MM.1S (cell line): ENCODE results near the gene RAB20.

Source experiments
- DNase-seq: peaks from one replicate; pipeline ENCODE4 v3.0.0-alpha.2; 2015
- H2AFZ ChIP-seq: fragments of 300-600 bp; sonication (generic); 2 replicates; pipeline ENCODE4 v1.6.0; 2016; ENCODE audit warnings: antibody characterized with exemption, low read length
- H3F3A ChIP-seq: fragments of 300-600 bp; sonication (generic); 2 replicates; pipeline ENCODE4 v1.6.1; 2016; ENCODE audit warnings: mild to moderate bottlenecking, antibody characterized with exemption, low read length, moderate library complexity, mixed read lengths; ENCODE audit not compliant: insufficient read depth
- H3K27ac ChIP-seq: fragments of 300-600 bp; sonication (generic); 2 replicates; pipeline ENCODE4 v1.5.1; 2016; ENCODE audit warnings: mild to moderate bottlenecking, low read length
- H3K27me3 ChIP-seq: fragments of 300-600 bp; sonication (generic); replicated peaks from 2 replicates; pipeline ENCODE4 v1.6.0; 2016; ENCODE audit warnings: low read length; ENCODE audit not compliant: insufficient read depth
- H3K36me3 ChIP-seq: fragments of 300-600 bp; sonication (generic); replicated peaks from 2 replicates; pipeline ENCODE4 v1.6.1; 2016; ENCODE audit warnings: mild to moderate bottlenecking, low read length, mixed read lengths; ENCODE audit not compliant: insufficient read depth
- H3K4me1 ChIP-seq: fragments of 300-600 bp; sonication (generic); 2 replicates; pipeline ENCODE4 v1.6.1; 2016; ENCODE audit warnings: low read length, mixed read lengths
- H3K4me2 ChIP-seq: fragments of 300-600 bp; sonication (generic); 2 replicates; pipeline ENCODE4 v1.6.0; 2016; ENCODE audit warnings: low read depth, low read length
- H3K4me3 ChIP-seq: fragments of 300-600 bp; sonication (generic); 2 replicates; pipeline ENCODE4 v1.5.1; 2016; ENCODE audit warnings: low read length, mixed read lengths
- H3K79me2 ChIP-seq: fragments of 300-600 bp; sonication (generic); 2 replicates; pipeline ENCODE4 v1.6.1; 2016; ENCODE audit warnings: mixed run types, low read length, mixed read lengths
- H3K9ac ChIP-seq: fragments of 300-600 bp; sonication (generic); 2 replicates; pipeline ENCODE4 v1.6.1; 2016; ENCODE audit warnings: low read length, mixed read lengths
- H3K9me2 ChIP-seq: fragments of 300-600 bp; sonication (generic); replicated peaks from 2 replicates; pipeline ENCODE4 v1.6.1; 2016; ENCODE audit warnings: mild to moderate bottlenecking, low read length, mixed read lengths; ENCODE audit not compliant: insufficient read depth
- H3K9me3 ChIP-seq: fragments of 300-600 bp; sonication (generic); replicated peaks from 2 replicates; pipeline ENCODE4 v1.6.1; 2016; ENCODE audit warnings: mild to moderate bottlenecking, low read length, mixed read lengths; ENCODE audit not compliant: insufficient read depth
- H4K20me1 ChIP-seq: fragments of 300-600 bp; sonication (generic); 2 replicates; pipeline ENCODE4 v1.6.1; 2016; ENCODE audit warnings: mild to moderate bottlenecking, low read length, moderate library complexity, mixed read lengths; ENCODE audit not compliant: insufficient read depth
- EZH2 ChIP-seq: fragments of 300-600 bp; sonication (generic); optimal IDR thresholded peaks from 2 replicates; pipeline ENCODE3; 2017; ENCODE audit warnings: low read depth, mild to moderate bottlenecking, antibody characterized with exemption, low read length, mixed read lengths
- EZH2phosphoT487 ChIP-seq: fragments of 300-600 bp; sonication (generic); IDR thresholded peaks from 2 replicates; pipeline ENCODE4 v1.6.1; 2018; ENCODE audit warnings: antibody characterized with exemption, low read length
- TF ChIP-seq, protein P1 (sequence below): fragments of 300-600 bp; sonication (generic); IDR thresholded peaks from 2 replicates; pipeline ENCODE4 v1.5.1; 2016; ENCODE audit warnings: antibody characterized with exemption, low read length, mixed read lengths

The RAB20 gene

GRCh38 chr13:110505594-110505993 lies 55.9 kb downstream of the RAB20 start:
- Histone ChIP-seq H3K4me3 (no peak overlapping the region), H3K9me3 (no peaks in the 10 kb centered on the region), H3K4me1 (no peaks in the 10 kb centered on the region), H4K20me1 (no peaks in the 10 kb centered on the region), H3K79me2 (no peaks in the 10 kb centered on the region), H3K27ac (no peak overlapping the region), H3K9ac (no peak overlapping the region), H3K36me3 (no peaks in the 10 kb centered on the region), H2AFZ (no peak overlapping the region), H3K4me2 (no peak overlapping the region), H3F3A (no peaks in the 10 kb centered on the region), H3K9me2 (no peaks in the 10 kb centered on the region), H3K27me3 (no peaks in the 10 kb centered on the region)
- DNase-seq = no peak
- TF ChIP-seq, protein P1, sequence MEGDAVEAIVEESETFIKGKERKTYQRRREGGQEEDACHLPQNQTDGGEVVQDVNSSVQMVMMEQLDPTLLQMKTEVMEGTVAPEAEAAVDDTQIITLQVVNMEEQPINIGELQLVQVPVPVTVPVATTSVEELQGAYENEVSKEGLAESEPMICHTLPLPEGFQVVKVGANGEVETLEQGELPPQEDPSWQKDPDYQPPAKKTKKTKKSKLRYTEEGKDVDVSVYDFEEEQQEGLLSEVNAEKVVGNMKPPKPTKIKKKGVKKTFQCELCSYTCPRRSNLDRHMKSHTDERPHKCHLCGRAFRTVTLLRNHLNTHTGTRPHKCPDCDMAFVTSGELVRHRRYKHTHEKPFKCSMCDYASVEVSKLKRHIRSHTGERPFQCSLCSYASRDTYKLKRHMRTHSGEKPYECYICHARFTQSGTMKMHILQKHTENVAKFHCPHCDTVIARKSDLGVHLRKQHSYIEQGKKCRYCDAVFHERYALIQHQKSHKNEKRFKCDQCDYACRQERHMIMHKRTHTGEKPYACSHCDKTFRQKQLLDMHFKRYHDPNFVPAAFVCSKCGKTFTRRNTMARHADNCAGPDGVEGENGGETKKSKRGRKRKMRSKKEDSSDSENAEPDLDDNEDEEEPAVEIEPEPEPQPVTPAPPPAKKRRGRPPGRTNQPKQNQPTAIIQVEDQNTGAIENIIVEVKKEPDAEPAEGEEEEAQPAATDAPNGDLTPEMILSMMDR = no peak
- TF ChIP-seq EZH2 (no peak), EZH2phosphoT487 (no peak)

- H4K20me1 ChIP-seq = no peaks in the 10 kb centered on the region
- no peaks in the 10 kb centered on the region for H3K9me3 ChIP-seq
- no peak overlapping the region for H2AFZ ChIP-seq
- H3K4me1 ChIP-seq = no peaks in the 10 kb centered on the region
- H3K79me2 ChIP-seq = no peaks in the 10 kb centered on the region
- no peaks in the 10 kb centered on the region for H3F3A ChIP-seq
- no peaks in the 10 kb centered on the region for H3K9me2 ChIP-seq
- no peak overlapping the region for H3K4me3 ChIP-seq
- no peaks in the 10 kb centered on the region for H3K27me3 ChIP-seq
- H3K27ac ChIP-seq = no peak overlapping the region
- H3K36me3 ChIP-seq = no peaks in the 10 kb centered on the region
- H3K9ac ChIP-seq = no peak overlapping the region
- DNase-seq = no peak
- H3K4me2 ChIP-seq = no peak overlapping the region
- TF ChIP-seq, protein P1 = no peak
- TF ChIP-seq EZH2phosphoT487 (no peak), EZH2 (no peak)
Measured at GRCh38 chr13:110503979-110504499, 57.5 kb downstream of the RAB20 start.

DNA sequence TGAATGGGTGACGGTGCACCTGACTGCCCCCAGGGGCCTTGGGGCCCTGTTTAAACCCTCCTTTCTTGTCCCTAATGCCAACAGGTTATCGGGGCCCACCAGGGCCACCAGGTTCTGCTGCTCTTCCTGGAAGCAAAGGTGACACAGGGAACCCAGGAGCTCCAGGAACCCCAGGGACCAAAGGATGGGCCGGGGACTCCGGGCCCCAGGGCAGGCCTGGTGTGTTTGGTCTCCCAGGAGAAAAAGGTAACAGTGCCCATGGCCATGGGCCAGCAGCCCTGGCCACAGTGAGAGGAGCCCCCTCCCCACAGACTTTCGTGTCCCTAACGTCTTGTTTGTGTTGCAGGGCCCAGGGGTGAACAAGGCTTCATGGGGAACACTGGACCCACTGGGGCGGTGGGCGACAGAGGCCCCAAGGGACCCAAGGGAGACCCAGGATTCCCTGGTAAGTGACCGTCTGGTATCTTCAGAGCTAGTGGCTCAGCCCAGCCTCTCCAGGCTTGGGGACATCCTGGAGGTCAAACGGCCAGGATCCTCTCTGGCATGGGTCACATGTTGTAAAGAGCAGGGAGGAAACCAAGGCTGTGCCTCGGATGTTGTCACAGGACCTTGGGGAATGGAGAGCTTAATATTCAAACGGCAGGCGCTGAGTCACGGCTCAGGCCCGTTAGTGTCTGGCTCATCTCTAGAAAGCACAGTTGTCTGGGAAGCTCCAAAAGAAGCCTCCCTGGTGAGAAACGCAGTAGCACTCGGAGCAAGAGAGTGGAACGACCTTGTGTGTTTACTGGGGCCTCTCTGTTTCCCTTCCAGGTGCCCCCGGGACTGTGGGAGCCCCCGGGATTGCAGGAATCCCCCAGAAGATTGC lies 58.3 kb downstream of the RAB20 start:
- no peak overlapping the region for H3K9ac ChIP-seq
- no peaks in the 10 kb centered on the region for H4K20me1 ChIP-seq
- H3K4me2 ChIP-seq = no peak overlapping the region
- no peak overlapping the region for H3K4me3 ChIP-seq
- H3K9me3 ChIP-seq = no peaks in the 10 kb centered on the region
- no peaks in the 10 kb centered on the region for H3K36me3 ChIP-seq
- TF ChIP-seq EZH2phosphoT487 (no peak), EZH2 (no peak)
- TF ChIP-seq, protein P1 = no peak
- H3K27ac ChIP-seq = no peak overlapping the region
- no peak overlapping the region for H2AFZ ChIP-seq
- no peaks in the 10 kb centered on the region for H3K4me1 ChIP-seq
- no peak for DNase-seq
- H3K79me2 ChIP-seq = no peaks in the 10 kb centered on the region
- H3K9me2 ChIP-seq = no peaks in the 10 kb centered on the region
- no peaks in the 10 kb centered on the region for H3K27me3 ChIP-seq
- no peaks in the 10 kb centered on the region for H3F3A ChIP-seq
